ENCODE measurements around the gene LAMTOR4. TPM values are rescaled to one million over a fixed set of nuclear protein-coding genes. Genes with fewer than 3 reads are reported as not detected.

LAMTOR4 gene
- polyA plus RNA-seq (ENCODE audit: insufficient read length): 91.2 TPM
- long read RNA-seq, donor 1, transcript LAMTOR4-201 (4 exons, 605 nt): major isoform, 77 of 142 reads
- long read RNA-seq, donor 1, transcript LAMTOR4-204 (3 exons, 371 nt): minor isoform, 33 of 142 reads
- long read RNA-seq, donor 1, transcript LAMTOR4-205 (4 exons, 621 nt): minor isoform, 6 of 142 reads
- long read RNA-seq, donor 1, partial matches to known transcripts: 23 of 142 reads
- long read RNA-seq, donor 1, other reads (novel, unspliced or antisense): 0 of 142 reads
- long read RNA-seq, donor 2, transcript LAMTOR4-204 (3 exons, 371 nt): minor isoform, 22 of 123 reads
- long read RNA-seq, donor 2, transcript LAMTOR4-205 (4 exons, 621 nt): minor isoform, 6 of 123 reads
- long read RNA-seq, donor 2, transcript LAMTOR4-201 (4 exons, 605 nt): major isoform, 64 of 123 reads
- long read RNA-seq, donor 2, partial matches to known transcripts: 28 of 123 reads
- long read RNA-seq, donor 2, other reads (novel, unspliced or antisense): 0 of 123 reads
- long read RNA-seq, donor 3, transcript LAMTOR4-205 (4 exons, 621 nt): minor isoform, 9 of 81 reads
- long read RNA-seq, donor 3, transcript LAMTOR4-201 (4 exons, 605 nt): major isoform, 44 of 81 reads
- long read RNA-seq, donor 3, transcript LAMTOR4-204 (3 exons, 371 nt): minor isoform, 11 of 81 reads
- long read RNA-seq, donor 3, partial matches to known transcripts: 13 of 81 reads
- long read RNA-seq, donor 3, other reads (novel, unspliced or antisense): 0 of 81 reads
- long read RNA-seq, donor 4, transcript LAMTOR4-201 (4 exons, 605 nt): major isoform, 13 of 40 reads
- long read RNA-seq, donor 4, partial matches to known transcripts: 17 of 40 reads
- long read RNA-seq, donor 4, other reads (novel, unspliced or antisense): 0 of 40 reads
- long read RNA-seq, donor 5, transcript LAMTOR4-204 (3 exons, 371 nt): minor isoform, 26 of 215 reads
- long read RNA-seq, donor 5, transcript LAMTOR4-201 (4 exons, 605 nt): major isoform, 148 of 215 reads
- long read RNA-seq, donor 5, transcript LAMTOR4-205 (4 exons, 621 nt): minor isoform, 14 of 215 reads
- long read RNA-seq, donor 5, partial matches to known transcripts: 17 of 215 reads
- long read RNA-seq, donor 5, other reads (novel, unspliced or antisense): 0 of 215 reads
- long read RNA-seq, donor 6, transcript LAMTOR4-204 (3 exons, 371 nt): minor isoform, 19 of 166 reads
- long read RNA-seq, donor 6, transcript LAMTOR4-201 (4 exons, 605 nt): major isoform, 97 of 166 reads
- long read RNA-seq, donor 6, transcript LAMTOR4-205 (4 exons, 621 nt): minor isoform, 14 of 166 reads
- long read RNA-seq, donor 6, partial matches to known transcripts: 31 of 166 reads
- long read RNA-seq, donor 6, other reads (novel, unspliced or antisense): 0 of 166 reads
- long read RNA-seq, donor 7, transcript LAMTOR4-201 (4 exons, 605 nt): major isoform, 95 of 141 reads
- long read RNA-seq, donor 7, transcript LAMTOR4-204 (3 exons, 371 nt): minor isoform, 19 of 141 reads
- long read RNA-seq, donor 7, transcript LAMTOR4-205 (4 exons, 621 nt): minor isoform, 9 of 141 reads
- long read RNA-seq, donor 7, partial matches to known transcripts: 10 of 141 reads
- long read RNA-seq, donor 7, other reads (novel, unspliced or antisense): 0 of 141 reads
- long read RNA-seq, donor 8, transcript LAMTOR4-205 (4 exons, 621 nt): minor isoform, 5 of 56 reads
- long read RNA-seq, donor 8, transcript LAMTOR4-204 (3 exons, 371 nt): minor isoform, 8 of 56 reads
- long read RNA-seq, donor 8, transcript LAMTOR4-201 (4 exons, 605 nt): major isoform, 31 of 56 reads
- long read RNA-seq, donor 8, partial matches to known transcripts: 10 of 56 reads
- long read RNA-seq, donor 8, other reads (novel, unspliced or antisense): 0 of 56 reads

GRCh38 chr7:100148559-100149328 is at the start of gene LAMTOR4:
Gene LAMTOR4 (plus strand): TSS chr7:100148918. CDS start chr7:100148973, 55 bp downstream.
- DNase-seq: peak; percentile 97

DNA sequence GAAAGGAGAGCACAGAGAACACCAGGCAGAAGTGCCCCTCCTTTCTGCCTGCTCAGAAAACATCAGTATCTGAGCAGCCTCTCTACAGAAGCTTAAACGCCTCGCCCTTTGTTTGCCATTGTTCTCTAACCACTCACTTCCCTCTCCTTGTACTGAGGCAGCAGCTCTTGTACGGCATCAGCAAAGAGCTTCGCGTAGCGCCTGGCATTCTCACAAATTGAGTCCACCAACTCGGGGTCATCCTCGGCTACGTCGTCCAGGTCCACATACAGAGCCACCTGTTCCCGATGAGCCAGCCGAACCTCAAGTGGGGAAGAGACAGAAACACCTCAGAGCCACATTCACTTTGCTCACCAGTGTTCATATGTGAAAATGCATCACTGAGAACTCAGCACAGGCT is 49.3 kb upstream of the LAMTOR4 start:
- DNase-seq: no peak

DNA sequence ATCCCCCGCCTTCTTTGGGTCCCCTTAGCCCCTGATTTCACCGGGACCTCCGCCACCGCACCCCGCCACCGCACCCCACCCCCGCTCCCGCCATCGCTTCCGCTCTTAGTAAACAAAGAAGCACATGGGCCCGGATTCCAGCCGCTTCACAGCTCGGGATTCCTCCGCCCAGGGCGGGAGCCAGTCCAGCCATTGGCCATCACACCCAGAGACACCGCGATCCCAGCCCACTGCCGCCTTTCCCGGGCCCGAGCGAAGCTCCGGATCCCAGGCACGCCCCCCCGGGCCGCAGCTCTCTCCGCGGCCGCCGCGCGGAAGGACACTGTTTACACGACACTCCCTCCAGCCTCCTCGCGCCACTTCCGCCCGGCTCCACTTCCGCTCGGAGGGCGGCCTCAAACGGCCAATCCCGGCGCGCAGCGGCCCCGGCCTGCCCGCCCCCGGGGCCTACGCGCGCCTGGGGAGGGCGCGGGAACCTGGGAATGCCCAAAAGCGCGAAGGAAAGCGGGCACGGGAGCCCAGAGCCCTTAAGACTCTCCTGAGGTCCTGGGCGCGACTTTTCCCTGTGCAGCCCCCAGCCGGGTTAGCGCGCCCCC is 48.2 kb upstream of the LAMTOR4 start:
- peak; percentile 95 for DNase-seq

- peak; percentile 97 for DNase-seq
Observed at GRCh38 chr7:100101016-100101862, 47.5 kb upstream of the LAMTOR4 start, which contains the start of the genes AP4M1 and MCM7. Gene AP4M1 (plus strand): TSS chr7:100101643. CDS start chr7:100101715, 72 bp downstream. Gene MCM7 (minus strand): TSS chr7:100101397. CDS start chr7:100101294, 103 bp downstream.

- no peak for DNase-seq
Observed at GRCh38 chr7:100102950-100103840, 45.5 kb upstream of the LAMTOR4 start.

DNA sequence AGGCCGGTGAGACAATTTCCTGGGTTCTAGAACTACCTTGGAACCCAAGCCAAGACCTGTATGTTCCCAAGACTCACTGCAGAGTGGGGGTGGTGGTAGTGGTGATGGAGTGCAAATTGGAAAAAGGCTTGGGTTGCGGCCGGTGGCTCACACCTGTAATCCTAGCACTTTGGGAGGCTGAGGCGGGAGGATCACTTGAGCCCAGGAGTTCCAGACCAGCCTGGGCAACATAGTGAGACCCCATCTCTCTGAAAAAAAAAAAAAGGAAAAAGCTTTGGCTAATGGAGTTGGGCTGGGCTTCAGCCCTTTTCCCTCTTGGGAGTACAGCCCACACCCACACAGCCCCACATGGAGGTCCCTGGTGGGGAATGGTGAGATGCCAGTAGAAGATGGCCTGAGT is 43.2 kb upstream of the LAMTOR4 start:
- no peak for DNase-seq

DNA sequence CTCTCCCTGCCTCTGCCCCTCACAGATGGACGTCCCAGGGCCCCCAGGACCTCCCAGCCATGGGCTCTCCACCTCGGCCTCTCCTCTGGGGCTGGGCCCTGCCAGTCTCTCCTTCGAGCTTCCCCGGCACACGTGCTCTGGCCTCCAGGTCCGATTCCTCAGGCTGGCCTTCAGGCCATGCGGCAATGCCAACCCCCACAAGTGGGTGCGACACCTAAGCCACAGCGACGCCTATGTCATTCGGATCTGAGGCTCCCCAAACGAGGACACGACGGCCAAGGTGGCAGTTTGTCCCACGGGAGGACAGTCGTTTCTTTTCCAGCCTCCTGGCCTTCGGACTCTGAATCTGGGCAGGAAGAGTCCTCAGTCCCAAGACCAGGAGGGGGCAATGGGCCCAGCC is 42.1 kb upstream of the LAMTOR4 start:
- no peak for DNase-seq

GRCh38 chr7:100107125-100107737 is 41.5 kb upstream of the LAMTOR4 start:
- DNase-seq: no peak

- no peak for DNase-seq
Observed at GRCh38 chr7:100107890-100108289, 40.8 kb upstream of the LAMTOR4 start.

DNA sequence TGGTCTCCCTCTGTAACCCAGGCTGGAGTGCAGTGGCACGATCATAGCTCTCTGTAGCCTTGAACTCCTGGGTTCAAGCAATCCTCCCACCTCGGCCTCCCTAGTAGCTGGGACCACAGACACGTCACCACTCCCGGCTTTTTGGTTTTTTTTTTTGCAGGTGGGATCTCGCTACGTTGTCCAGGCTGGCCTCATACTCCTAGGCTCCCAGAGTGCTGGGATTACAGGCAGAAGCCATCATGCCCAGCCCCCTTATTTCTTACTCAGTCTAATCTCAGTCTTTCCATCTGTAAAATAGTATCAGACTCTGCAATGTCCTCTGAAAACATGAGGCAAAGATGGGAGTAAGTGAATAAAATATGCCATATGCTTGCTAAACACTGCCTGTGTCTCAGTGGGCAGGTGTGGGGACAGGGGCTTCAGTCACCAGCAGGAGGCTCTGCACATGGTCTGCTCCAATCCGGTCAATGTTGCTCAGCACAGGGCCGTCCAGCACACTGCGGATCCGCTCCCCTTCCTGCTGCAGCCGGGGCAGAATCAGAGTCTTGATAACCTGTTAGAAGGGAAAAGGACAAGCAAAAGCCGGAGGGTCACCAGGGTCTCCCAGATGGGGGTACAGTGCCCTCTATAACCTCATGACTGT is 39.1 kb upstream of the LAMTOR4 start:
- no peak for DNase-seq

GRCh38 chr7:100111156-100111555 is 37.6 kb upstream of the LAMTOR4 start:
- no peak for DNase-seq

GRCh38 chr7:100111914-100112313 is 36.8 kb upstream of the LAMTOR4 start:
- DNase-seq: no peak

- no peak for DNase-seq
Observed at GRCh38 chr7:100115026-100115425, 33.7 kb upstream of the LAMTOR4 start.

- no peak for DNase-seq
Observed at GRCh38 chr7:100118388-100119071, 30.2 kb upstream of the LAMTOR4 start.

DNA sequence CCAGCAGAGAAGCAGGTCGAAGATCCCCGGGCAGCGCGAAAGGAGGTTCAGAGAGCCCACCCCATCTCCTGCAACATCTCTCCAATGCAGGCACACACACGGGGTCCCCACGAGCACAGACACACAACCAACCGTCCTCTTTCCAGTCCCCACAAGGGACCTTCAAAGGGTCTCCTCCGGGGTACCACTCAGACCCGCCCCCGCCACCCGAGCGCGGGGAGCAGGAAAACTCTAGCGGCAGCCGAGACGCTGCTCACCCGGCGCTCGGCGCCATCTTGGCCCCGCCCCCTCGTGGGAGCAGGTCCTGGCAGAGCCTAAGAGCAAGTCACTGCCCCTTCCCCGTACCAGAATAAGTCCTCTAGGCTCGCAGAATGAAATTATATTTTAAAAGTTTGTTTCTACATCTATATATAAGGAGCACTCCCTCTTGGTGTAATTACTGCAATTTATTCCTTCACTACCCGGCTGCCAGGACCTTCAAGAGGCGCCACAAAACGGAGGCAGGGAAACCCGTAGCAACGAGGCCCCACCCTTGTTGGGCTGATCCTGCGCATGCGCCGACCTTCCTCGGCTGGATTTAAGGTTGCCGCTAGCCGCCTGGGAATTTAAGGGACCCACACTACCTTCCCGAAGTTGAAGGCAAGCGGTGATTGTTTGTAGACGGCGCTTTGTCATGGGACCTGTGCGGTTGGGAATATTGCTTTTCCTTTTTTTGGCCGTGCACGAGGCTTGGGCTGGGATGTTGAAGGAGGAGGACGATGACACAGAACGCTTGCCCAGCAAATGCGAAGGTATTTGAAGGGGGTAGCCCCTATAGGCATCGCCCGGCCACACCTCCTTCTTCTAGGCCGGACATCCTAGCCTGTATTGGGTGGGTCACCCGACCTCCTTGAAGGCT is 29.4 kb upstream of the LAMTOR4 start, which contains the start of the genes CNPY4 and TAF6:
Gene CNPY4 (plus strand): TSS at position 563 of the 898 bp plus-strand sequence. CDS start 111 bp downstream, at position 674.
Gene TAF6 (minus strand): TSS at position 287 of the 898 bp plus-strand sequence. CDS start 5,149 bp downstream, outside the sequence.
- DNase-seq: peak; percentile 95

Measured in left kidney (tissue), 8 donors.